Panc1 (cell line): ENCODE data around the gene CYP2W1. TPM values are rescaled to one million over a fixed set of nuclear protein-coding genes. Genes with fewer than 3 reads are reported as not detected.

ENCODE experiments used
- ATAC-seq: fragments of 200-7000 bp; cut with Tn5 transposase; 2 replicates; pipeline ENCODE4 v1.9.1; 2020; ENCODE audit warnings: mild to moderate bottlenecking, moderate library complexity
- BruUV-seq: library from RNA; stranded (reverse); fragments of 400-500 nt; replicated peaks from 2 replicates; lab custom pipeline; 2021; lab: Mats Ljungman, UMichigan
- CTCF ChIA-PET: fragments of 300-600 bp; sonication (Branson Sonifier 250); formaldehyde crosslinking; loops from one replicate; lab custom pipeline; 2022; ENCODE audit warnings: antibody characterized with exemption; lab: Charles Lee
- POLR2A ChIA-PET: fragments of 300-600 bp; sonication (Branson Sonifier 250); formaldehyde crosslinking; loops from one replicate; lab custom pipeline; 2022; ENCODE audit warnings: antibody characterized with exemption; lab: Charles Lee
- DNase-seq: peaks from one replicate; pipeline ENCODE4 v3.0.0-alpha.2; 2010; ENCODE audit warnings: low read depth, low spot score
- H3K27ac ChIP-seq: 2 replicates; pipeline ENCODE4 v1.5.1; 2011; ENCODE audit warnings: mild to moderate bottlenecking, low read length, inconsistent platforms
- H3K27me3 ChIP-seq: fragments of 200-500 bp; sonication (Bioruptor generic); 2 replicates; pipeline ENCODE4 v1.6.0; 2014; ENCODE audit warnings: low read length, inconsistent platforms; ENCODE audit not compliant: control insufficient read depth, insufficient read depth
- H3K36me3 ChIP-seq: fragments of 200-500 bp; sonication (Bioruptor generic); 2 replicates; pipeline ENCODE4 v1.5.1; 2014; ENCODE audit warnings: inconsistent platforms, mild to moderate bottlenecking, low read length, moderate library complexity; ENCODE audit not compliant: control insufficient read depth, insufficient read depth
- H3K4me1 ChIP-seq: 2 replicates; pipeline ENCODE4 v1.5.1; 2011; ENCODE audit warnings: inconsistent platforms, mild to moderate bottlenecking, low read length, moderate library complexity; ENCODE audit not compliant: control insufficient read depth, insufficient read depth
- H3K4me3 ChIP-seq, 2 experiments: 2 replicates each; pipeline ENCODE4 v1.5.1; 2011 to 2012; ENCODE audit warnings: low read depth in 2 of 2, low read length in 2 of 2, mild to moderate bottlenecking in 2 of 2, inconsistent platforms in 1 of 2, moderate library complexity in 1 of 2
- H3K9me3 ChIP-seq: fragments of 200-500 bp; sonication (Bioruptor generic); 2 replicates; pipeline ENCODE4 v1.5.1; 2014; ENCODE audit warnings: low read depth, mild to moderate bottlenecking, inconsistent platforms, low read length, moderate library complexity; ENCODE audit not compliant: control insufficient read depth, insufficient read depth
- CTCF ChIP-seq: fragments of 450-650 bp; IDR thresholded peaks from 2 replicates; pipeline ENCODE4 v1.5.1; 2017; ENCODE audit warnings: mild to moderate bottlenecking
- POLR2AphosphoS5 ChIP-seq: IDR thresholded peaks from 2 replicates; pipeline ENCODE4 v1.6.1; 2012; ENCODE audit warnings: mild to moderate bottlenecking, low read depth, low read length, moderate library complexity
- REST ChIP-seq, 2 experiments: IDR thresholded peaks; 2 replicates each; pipeline ENCODE4 v1.6.1; 2011 to 2012; ENCODE audit warnings: low read depth in 2 of 2, control low read depth in 1 of 2, low read length in 1 of 2, mild to moderate bottlenecking in 1 of 2, moderate library complexity in 1 of 2; ENCODE audit not compliant: insufficient read depth in 1 of 2
- SIN3A ChIP-seq: IDR thresholded peaks from 2 replicates; pipeline ENCODE4 v1.6.1; 2012; ENCODE audit warnings: low read depth, mild to moderate bottlenecking, low read length, moderate library complexity, borderline replicate concordance; ENCODE audit not compliant: insufficient read depth
- TCF7L2 ChIP-seq: IDR thresholded peaks from 2 replicates; pipeline ENCODE4 v1.6.1; 2011; ENCODE audit warnings: mild to moderate bottlenecking, low read depth, low read length, inconsistent platforms
- in situ Hi-C: cut with HindIII; loops from 2 replicates; pipeline ENCODE4 v1.10.0; 2016; ENCODE audit warnings: low sequenced_read_pairs, low pct_unique_long_range_greater_than_20kb
- intact Hi-C: fragments of 100-400 bp; cut with micrococcal nuclease; formaldehyde crosslinking; loops from one replicate; pipeline ENCODE4 v1.10.0; 2022; ENCODE audit not compliant: unreplicated experiment
- total RNA-seq: library from RNA; stranded (reverse); gene quantifications from one replicate; pipeline ENCODE4 v1.2.1, GENCODE V29; 2021; ENCODE audit not compliant: unreplicated experiment

The CYP2W1 gene
- total RNA-seq, 1 experiment from 2014 or later = 0.74 TPM

- no peaks in the 10 kb centered on the region for H3K9me3 ChIP-seq
- POLR2A ChIA-PET = no interaction called here
- H3K4me1 ChIP-seq = peaks cover 5% of the 10 kb centered on the region; the same call in 1 of the 2 replicates
- no TSS peak for BruUV-seq
- H3K27me3 ChIP-seq = no peaks in the 10 kb centered on the region
- intact Hi-C loops = no loop called here
- no peaks in the 10 kb centered on the region for H3K36me3 ChIP-seq
- TF ChIP-seq POLR2AphosphoS5 (no peak), SIN3A (no peak), REST (IDR thresholded peaks at IDR 0.05; ENCODE audit: insufficient read depth in 1 of 2, low read depth in 2 of 2, low read length in 1 of 2) (no peak)
- CTCF ChIA-PET = interaction anchor here (1.1 kb wide), 1 partner anchor 23 kb away, joined by 4 read pairs; no protein-coding TSS in a partner anchor
- DNase-seq = no peak
- H3K27ac ChIP-seq = no peak overlapping the region
- ATAC-seq = no peak
- in situ Hi-C loops = no loop called here
- no peak overlapping the region for H3K4me3 ChIP-seq
These were observed 33.9 kb downstream of the CYP2W1 start for GRCh38 chr7:1016577-1017531.

GRCh38 chr7:1017586-1018333 is 34.8 kb downstream of the CYP2W1 start:
- BruUV-seq = no TSS peak

More at GRCh38 chr7:1017586-1018333, 34.8 kb downstream of the CYP2W1 start:
- Histone ChIP-seq H3K4me1 (peaks cover 5% of the 10 kb centered on the region; the same call in 1 of the 2 replicates), H3K4me3 (no peak overlapping the region), H3K9me3 (no peaks in the 10 kb centered on the region), H3K27me3 (no peaks in the 10 kb centered on the region), H3K36me3 (no peaks in the 10 kb centered on the region), H3K27ac (no peak overlapping the region)
- in situ Hi-C loops = no loop called here
- ATAC-seq = no peak
- ChIA-PET CTCF (interaction anchor here (1.1 kb wide), 1 partner anchor 24 kb away, joined by 4 read pairs; no protein-coding TSS in a partner anchor), POLR2A (interaction anchor here (0.6 kb wide), 1 partner anchor 42 kb away, joined by 9 read pairs; the partner anchor contains the start of gene COX19)
- no peak for TF ChIP-seq SIN3A
- TF ChIP-seq CTCF = no peak
- TF ChIP-seq POLR2AphosphoS5 = no peak
- TF ChIP-seq REST (IDR thresholded peaks at IDR 0.05; ENCODE audit: insufficient read depth in 1 of 2, low read depth in 2 of 2, low read length in 1 of 2) = no peak
- no peak for TF ChIP-seq TCF7L2
- intact Hi-C loops = no loop called here
- DNase-seq = no peak
